NCI-H2029 treated with DMSO at 0.1 percent for 48 hours (cell line): ENCODE measurements around the gene LYPLA2.

Experiments
- DNase-seq: peaks from one replicate; lab custom pipeline; 2025; lab: John Stamatoyannopoulos, UW

Gene LYPLA2

DNA sequence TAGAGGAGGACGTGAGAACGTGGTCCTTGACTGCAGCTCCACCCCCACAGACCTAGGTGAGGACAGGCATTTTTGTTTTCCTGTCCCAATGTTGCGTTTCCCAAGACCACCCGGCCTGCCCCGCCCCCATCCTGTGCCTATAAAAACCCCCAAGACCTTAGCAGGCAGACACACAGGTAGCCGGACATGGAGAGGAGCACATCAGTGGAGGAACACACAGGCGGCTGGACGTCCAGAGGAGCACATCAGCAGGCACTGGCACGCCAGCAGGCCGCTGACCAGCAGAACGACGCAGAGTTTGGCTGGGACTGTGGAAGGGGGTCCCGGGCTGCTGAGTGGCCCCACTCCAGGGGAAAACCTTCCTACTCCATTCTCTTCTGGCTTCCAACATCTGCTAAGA, 47.0 kb downstream of the LYPLA2 start:
- no peak for DNase-seq

DNA sequence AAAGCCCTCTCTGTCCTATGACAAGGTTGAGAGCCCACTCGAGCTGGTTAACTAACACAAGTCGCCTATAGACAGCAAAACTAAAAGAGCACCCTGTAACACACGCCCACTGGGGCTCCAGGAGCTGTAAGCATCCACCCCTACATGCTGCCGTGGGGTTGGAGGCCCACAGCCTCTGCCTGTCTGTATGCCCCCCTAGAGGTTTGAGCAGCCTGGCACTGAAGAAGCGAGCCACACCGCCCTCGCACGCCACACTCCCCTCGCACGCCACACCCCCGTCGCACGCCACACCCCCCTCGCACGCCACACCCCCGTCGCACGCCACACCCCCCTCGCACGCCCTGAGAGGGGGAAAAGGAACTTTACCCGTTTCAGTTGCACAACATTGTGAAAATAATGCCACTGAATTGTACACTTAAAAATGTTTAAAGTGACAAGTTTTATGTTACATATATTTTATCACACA, 47.5 kb downstream of the LYPLA2 start:
- no peak for DNase-seq

DNA sequence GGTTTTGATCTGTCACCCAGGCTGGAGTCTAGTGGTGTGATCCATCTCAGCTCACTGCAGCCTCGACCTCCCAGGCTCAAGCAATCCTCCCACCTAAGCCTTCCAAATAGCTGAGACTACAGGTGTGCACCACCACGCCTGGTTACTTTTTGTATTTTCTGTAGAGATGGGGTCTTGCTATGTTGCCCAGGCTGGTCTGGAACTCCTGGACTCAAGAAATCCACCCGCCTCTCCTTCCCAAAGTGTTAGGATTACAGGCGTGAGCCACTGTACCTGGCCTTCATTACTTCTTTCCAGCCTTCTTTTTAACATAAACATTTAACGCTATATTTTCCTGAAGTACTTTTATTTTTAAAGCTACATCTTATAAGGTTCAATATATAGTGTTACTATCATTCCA, 52.7 kb downstream of the LYPLA2 start:
- DNase-seq = no peak
